PC-9 (cell line): ENCODE results near the gene ETV7.
A peak's percentile ranks its signal among the peaks of the same experiment; 100 is the strongest.

Experiments
- EZH2 ChIP-seq: fragments of 200-600 bp; sonication (generic); IDR thresholded peaks from 2 replicates; pipeline ENCODE4 v1.8.0; 2017; ENCODE audit warnings: antibody characterized with exemption, low read depth
- TF ChIP-seq, protein P1 (sequence below): fragments of 200-600 bp; sonication (generic); conservative IDR thresholded peaks from 2 replicates; pipeline ENCODE4 v1.6.1; 2017; ENCODE audit warnings: mixed run types, antibody characterized with exemption, mild to moderate bottlenecking, moderate library complexity

DNA sequence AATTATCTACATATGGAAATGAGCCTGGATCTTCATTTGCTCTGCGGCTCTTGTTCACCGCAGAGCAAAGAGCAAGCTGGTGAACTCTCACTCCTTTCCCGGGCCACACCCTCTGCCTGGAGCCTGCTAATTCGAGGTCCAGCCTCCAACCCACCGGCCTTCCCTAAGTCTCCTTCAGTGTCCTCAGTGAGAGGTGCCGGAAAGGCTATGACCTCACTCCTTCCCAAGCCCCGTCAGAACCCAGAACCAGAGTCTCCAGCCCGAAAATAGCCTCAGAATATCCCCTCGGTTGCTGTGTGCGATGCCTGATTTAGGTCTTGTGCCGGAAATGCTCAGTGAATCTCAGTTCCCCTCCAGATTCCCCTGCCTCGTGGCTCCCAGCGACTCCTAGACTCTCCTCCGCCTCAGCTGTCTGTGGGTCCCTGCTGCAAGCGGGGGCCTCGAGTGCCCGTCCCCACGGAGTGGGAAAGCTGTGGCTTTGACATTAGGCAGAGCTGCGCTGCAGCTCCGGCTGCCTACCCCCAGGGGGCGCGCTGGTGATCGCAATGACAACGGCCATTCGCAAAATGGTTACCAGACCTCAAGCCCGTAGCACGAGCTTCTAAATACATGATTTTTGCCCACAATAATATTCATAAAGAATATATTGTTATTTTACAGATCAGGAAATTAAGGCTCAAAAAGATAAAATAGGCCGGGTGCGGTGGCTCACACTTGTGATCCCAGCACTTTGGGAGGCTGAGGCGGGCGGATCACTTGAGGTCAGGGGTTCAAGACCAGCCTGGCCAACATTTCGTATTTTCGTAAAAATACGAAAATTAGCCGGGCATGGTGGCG is 46.6 kb downstream of the ETV7 start:
- no peak for TF ChIP-seq EZH2
- TF ChIP-seq, protein P1, sequence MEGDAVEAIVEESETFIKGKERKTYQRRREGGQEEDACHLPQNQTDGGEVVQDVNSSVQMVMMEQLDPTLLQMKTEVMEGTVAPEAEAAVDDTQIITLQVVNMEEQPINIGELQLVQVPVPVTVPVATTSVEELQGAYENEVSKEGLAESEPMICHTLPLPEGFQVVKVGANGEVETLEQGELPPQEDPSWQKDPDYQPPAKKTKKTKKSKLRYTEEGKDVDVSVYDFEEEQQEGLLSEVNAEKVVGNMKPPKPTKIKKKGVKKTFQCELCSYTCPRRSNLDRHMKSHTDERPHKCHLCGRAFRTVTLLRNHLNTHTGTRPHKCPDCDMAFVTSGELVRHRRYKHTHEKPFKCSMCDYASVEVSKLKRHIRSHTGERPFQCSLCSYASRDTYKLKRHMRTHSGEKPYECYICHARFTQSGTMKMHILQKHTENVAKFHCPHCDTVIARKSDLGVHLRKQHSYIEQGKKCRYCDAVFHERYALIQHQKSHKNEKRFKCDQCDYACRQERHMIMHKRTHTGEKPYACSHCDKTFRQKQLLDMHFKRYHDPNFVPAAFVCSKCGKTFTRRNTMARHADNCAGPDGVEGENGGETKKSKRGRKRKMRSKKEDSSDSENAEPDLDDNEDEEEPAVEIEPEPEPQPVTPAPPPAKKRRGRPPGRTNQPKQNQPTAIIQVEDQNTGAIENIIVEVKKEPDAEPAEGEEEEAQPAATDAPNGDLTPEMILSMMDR, result peak; percentile 98
